Measurements from ENCODE around the gene IFT122. TPM values are rescaled to one million over a fixed set of nuclear protein-coding genes. Genes with fewer than 3 reads are reported as not detected.
"Not testable (repeated sequence)": the region's sequence is repeated elsewhere in the genome, so short reads cannot be mapped to it uniquely, and the experiment has no call there.

Gene IFT122
- total RNA-seq, 1 donor from 2014 or later = 51.1 TPM

DNA sequence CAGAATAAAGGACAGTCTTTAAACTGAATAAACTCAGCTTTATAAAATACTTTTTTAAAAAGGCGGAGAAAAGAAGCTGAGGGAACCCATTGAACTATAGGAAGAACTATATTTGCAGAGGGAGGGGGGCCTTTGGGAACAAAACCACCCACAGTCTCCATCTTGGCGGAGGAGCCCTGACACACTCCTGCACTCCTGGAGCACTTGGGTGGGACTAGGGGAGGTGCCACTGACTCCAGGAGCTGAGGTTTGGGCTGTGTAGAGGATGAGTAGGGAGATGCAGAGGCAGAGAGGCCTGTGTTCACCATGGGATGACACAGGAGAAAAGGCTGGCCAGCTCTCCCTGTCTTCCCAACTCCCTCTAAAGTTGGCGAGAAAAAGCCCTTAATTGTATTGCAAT lies 35.8 kb downstream of the IFT122 start:
- no peaks in the 10 kb centered on the region for H3K9me3 ChIP-seq
- intact Hi-C loops (cut with DNase I) = no loop called here
- no peaks in the 10 kb centered on the region for H3K4me1 ChIP-seq
- no peaks in the 10 kb centered on the region for H3K27me3 ChIP-seq
- no peak for DNase-seq (ENCODE audit: low spot score in 2 of 2)
- no peak overlapping the region for H3K27ac ChIP-seq
- no peak overlapping the region for H3K4me3 ChIP-seq
- TF ChIP-seq, protein P1, sequence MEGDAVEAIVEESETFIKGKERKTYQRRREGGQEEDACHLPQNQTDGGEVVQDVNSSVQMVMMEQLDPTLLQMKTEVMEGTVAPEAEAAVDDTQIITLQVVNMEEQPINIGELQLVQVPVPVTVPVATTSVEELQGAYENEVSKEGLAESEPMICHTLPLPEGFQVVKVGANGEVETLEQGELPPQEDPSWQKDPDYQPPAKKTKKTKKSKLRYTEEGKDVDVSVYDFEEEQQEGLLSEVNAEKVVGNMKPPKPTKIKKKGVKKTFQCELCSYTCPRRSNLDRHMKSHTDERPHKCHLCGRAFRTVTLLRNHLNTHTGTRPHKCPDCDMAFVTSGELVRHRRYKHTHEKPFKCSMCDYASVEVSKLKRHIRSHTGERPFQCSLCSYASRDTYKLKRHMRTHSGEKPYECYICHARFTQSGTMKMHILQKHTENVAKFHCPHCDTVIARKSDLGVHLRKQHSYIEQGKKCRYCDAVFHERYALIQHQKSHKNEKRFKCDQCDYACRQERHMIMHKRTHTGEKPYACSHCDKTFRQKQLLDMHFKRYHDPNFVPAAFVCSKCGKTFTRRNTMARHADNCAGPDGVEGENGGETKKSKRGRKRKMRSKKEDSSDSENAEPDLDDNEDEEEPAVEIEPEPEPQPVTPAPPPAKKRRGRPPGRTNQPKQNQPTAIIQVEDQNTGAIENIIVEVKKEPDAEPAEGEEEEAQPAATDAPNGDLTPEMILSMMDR (IDR thresholded peaks at IDR 0.05) = no peak
- H3K36me3 ChIP-seq = peaks cover 37 to 60% of the 10 kb centered on the region in 2 donors

DNA sequence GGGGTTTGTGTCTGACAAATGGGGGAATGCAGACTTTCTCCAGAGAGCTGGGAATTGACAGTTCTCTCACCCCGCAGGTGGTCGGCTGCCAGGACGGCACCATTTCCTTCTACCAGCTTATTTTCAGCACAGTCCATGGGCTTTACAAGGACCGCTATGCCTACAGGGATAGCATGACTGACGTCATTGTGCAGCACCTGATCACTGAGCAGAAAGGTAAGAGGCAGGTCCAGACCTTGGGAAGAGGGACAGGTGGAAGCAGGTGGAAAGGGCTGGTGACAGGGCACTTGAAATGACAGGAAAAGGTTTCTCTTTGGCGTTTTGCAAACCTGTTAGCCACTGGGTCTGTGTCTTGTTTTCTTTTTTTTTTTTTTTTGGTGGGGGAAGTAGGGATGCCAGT lies 36.6 kb downstream of the IFT122 start:
- TF ChIP-seq, protein P1 (IDR thresholded peaks at IDR 0.05) = no peak
- H3K4me3 ChIP-seq = no peak overlapping the region
- H3K27ac ChIP-seq = no peak overlapping the region
- H3K9me3 ChIP-seq = no peaks in the 10 kb centered on the region
- intact Hi-C loops (cut with DNase I) = no loop called here
- peaks cover 37 to 54% of the 10 kb centered on the region in 2 donors for H3K36me3 ChIP-seq
- no peak for DNase-seq (ENCODE audit: low spot score in 2 of 2)
- no peaks in the 10 kb centered on the region for H3K27me3 ChIP-seq
- peaks cover 0 to 1% of the 10 kb centered on the region in 2 donors for H3K4me1 ChIP-seq

DNA sequence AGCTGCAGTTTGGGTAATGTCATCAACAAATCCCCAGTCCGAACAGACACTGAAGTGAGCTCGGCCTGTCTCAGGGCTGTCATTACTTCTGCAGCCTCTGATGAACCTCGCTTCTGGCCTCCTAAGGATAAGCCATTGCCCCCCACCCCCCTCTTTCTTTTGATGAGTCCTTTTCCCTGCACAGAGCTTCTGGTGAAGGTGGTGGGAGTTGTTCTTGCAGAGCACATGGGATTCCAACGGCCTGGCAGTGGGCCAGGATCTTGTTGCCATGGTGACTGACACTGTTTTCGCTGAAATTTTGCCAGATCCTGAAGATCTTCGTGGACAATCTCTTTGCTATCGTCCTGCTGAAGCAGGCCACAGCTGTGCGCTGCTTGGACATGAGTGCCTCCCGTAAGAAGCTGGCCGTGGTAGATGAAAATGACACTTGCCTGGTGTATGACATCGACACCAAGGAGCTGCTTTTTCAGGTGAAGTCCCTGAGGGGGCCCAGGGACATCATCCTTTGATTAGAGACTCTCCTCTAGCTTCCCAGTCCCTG lies 41.3 kb downstream of the IFT122 start:
- intact Hi-C loops (cut with DNase I) = loop anchor here (5.0 kb wide), 1 partner anchor 39 kb away; the partner anchor contains the start of gene IFT122
- H3K27ac ChIP-seq = peak overlapping the region in 1 of 2 donors; percentile 54
- H3K27me3 ChIP-seq; H3K9me3 ChIP-seq; H3K4me3 ChIP-seq; DNase-seq (ENCODE audit: low spot score in 2 of 2): not testable (repeated sequence)
- peaks cover 34 to 56% of the 10 kb centered on the region in 2 donors for H3K36me3 ChIP-seq
- H3K4me1 ChIP-seq = peaks cover 7 to 12% of the 10 kb centered on the region in 2 donors

DNA sequence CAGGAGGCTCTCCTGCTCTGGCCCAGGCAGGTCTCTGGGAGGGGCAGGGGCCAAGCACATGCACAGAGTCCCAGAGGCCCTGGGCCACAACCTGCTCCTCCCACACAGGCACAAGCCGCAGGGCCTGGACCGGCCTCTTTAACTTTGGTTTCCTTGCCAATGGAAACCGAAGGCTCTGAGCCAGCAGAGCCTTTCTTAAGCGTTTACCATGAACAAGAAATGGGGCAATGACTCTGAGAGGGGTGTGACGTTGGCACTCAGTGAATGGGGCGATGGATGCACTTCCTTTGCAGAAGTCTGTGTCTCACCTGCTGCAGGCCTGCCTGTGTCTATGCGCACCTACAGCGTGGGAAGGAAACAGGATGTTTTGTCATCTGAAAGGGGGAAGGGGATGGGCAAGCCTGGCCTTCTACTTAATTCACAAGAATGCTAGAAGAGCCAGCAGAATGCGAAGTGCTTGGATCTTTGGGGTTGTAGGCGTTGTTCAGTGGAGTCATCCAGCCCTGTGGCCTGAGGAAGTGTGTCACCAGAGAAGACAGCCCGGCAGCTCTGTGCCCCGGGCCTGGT lies 41.8 kb downstream of the IFT122 start:
- H3K27me3 ChIP-seq = no peaks in the 10 kb centered on the region
- intact Hi-C loops (cut with DNase I) = loop anchor here (5.0 kb wide), 1 partner anchor 40 kb away; the partner anchor contains the start of gene IFT122
- peaks cover 12 to 17% of the 10 kb centered on the region in 2 donors for H3K4me1 ChIP-seq
- no peaks in the 10 kb centered on the region for H3K9me3 ChIP-seq
- TF ChIP-seq, protein P1 (IDR thresholded peaks at IDR 0.05) = no peak
- peaks cover 34 to 51% of the 10 kb centered on the region in 2 donors for H3K36me3 ChIP-seq
- peak in 1 of 2 donors; percentile 79 for DNase-seq (ENCODE audit: low spot score in 2 of 2)
- no peak overlapping the region for H3K4me3 ChIP-seq
- H3K27ac ChIP-seq = peak overlapping the region in 1 of 2 donors; percentile 54

DNA sequence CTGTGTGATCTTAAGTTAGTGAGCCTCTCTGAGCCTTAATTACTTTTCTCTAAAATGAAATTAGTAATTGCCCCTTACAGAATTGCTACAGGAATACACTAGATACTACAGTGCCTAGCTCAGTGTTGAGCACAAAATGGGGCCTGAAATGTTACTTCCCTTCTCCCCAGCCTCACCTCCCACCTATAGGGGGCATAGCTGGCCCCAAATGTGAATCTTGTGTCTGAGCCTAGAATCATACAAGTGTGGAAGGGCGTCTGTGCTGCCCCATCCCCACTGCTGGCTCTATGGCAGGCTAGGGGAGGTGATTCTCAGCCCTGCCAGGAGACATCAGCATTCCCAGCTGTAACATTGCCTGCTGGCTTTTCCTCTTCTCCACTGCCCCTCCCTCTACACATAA lies 42.7 kb downstream of the IFT122 start:
- Histone ChIP-seq H3K4me1 (peaks cover 12 to 25% of the 10 kb centered on the region in 2 donors), H3K27ac (no peak overlapping the region), H3K9me3 (no peaks in the 10 kb centered on the region), H3K4me3 (no peak overlapping the region), H3K27me3 (no peaks in the 10 kb centered on the region), H3K36me3 (peaks cover 30 to 44% of the 10 kb centered on the region in 2 donors)
- intact Hi-C loops (cut with DNase I) = loop anchor here (5.0 kb wide), 1 partner anchor 40 kb away; the partner anchor contains the start of gene IFT122
- DNase-seq (ENCODE audit: low spot score in 2 of 2) = no peak
- TF ChIP-seq, protein P1 (IDR thresholded peaks at IDR 0.05) = no peak

DNA sequence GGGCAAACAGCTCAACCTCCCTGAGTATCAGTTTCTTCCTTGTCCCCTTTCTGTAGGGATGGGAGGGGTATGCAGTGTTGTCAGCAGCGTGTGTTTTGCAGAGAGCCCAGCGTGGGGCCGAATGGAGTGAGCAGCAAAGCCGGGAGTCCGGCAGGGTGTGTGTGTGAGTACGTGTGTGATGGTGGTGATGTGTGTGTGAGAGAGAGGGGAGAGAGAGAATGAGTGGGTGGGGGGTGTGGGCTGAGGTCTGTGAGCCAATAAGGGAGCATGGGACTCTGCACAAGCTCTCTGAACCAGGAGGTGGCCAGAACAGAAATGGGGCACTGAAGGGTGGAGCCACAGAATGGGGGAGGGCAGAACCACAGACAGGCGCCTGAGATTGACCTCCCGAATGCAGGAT lies 43.8 kb downstream of the IFT122 start:
- Histone ChIP-seq H3K36me3 (peaks cover 19 to 33% of the 10 kb centered on the region in 2 donors), H3K4me1 (peaks cover 12 to 30% of the 10 kb centered on the region in 2 donors), H3K9me3 (no peaks in the 10 kb centered on the region), H3K4me3 (no peak overlapping the region), H3K27ac (no peak overlapping the region), H3K27me3 (no peaks in the 10 kb centered on the region)
- intact Hi-C loops (cut with DNase I) = loop anchor here (5.0 kb wide), 1 partner anchor 42 kb away; the partner anchor contains the start of gene IFT122
- TF ChIP-seq, protein P1 (IDR thresholded peaks at IDR 0.05) = no peak
- DNase-seq (ENCODE audit: low spot score in 2 of 2) = no peak

DNA sequence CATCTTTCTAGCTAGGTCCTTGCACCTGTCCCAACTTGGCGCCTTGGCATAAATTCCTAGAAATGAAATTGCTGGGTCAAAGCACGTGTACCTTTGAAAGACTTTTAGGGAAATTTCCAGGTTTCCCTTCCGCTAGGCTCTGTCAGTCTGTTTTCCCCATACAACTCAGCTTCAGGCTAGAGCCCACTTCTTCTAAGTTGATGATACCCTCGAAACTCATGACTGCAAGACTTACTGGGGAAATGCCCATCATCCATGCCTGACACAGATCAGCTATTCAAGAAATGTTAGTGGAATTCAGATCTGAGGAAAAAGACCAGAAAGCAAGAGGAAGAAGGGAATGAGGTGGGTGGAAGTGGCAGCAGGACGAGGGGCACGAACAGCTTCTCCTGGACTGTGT lies 45.1 kb downstream of the IFT122 start:
- intact Hi-C loops (cut with DNase I); DNase-seq (ENCODE audit: low spot score in 2 of 2); H3K27me3 ChIP-seq; H3K9me3 ChIP-seq: not testable (repeated sequence)
- H3K4me3 ChIP-seq = peak overlapping the region in 1 of 2 donors; percentile 26
- H3K36me3 ChIP-seq = peaks cover 7 to 20% of the 10 kb centered on the region in 2 donors
- peak overlapping the region; percentile 83 for H3K27ac ChIP-seq
- peaks cover 12 to 30% of the 10 kb centered on the region in 2 donors for H3K4me1 ChIP-seq

All from ascending aorta (tissue), 2 donors.